Central memory CD8-positive, alpha-beta T cell (primary cell): ENCODE results near the gene ACY1.
"Not testable (repeated sequence)": the region's sequence is repeated elsewhere in the genome, so short reads cannot be mapped to it uniquely, and the experiment has no call there.

Experiments used
- ATAC-seq: fragments of 150-1000 bp; cut with Tn5 transposase; replicated peaks from 2 replicates; pipeline ENCODE4 v1.10.0; 2022; ENCODE audit warnings: mild to moderate bottlenecking, moderate FRiP score, moderate number of reproducible peaks; ENCODE audit not compliant: poor library complexity, severe bottlenecking; ENCODE audit errors: extremely low read depth
- DNase-seq, 2 donors: peaks; one replicate each; pipeline ENCODE4 v3.0.0; 2021; ENCODE audit warnings: low spot score in 2 of 2
- H3K27ac Mint-ChIP-seq: one replicate; pipeline ENCODE4 v1.8.0; 2022; ENCODE audit warnings: low read depth, mild to moderate bottlenecking, moderate library complexity, mixed read lengths
- H3K27me3 Mint-ChIP-seq: one replicate; pipeline ENCODE4 v1.8.0; 2022; ENCODE audit warnings: mixed read lengths
- H3K36me3 Mint-ChIP-seq: one replicate; pipeline ENCODE4 v1.8.0; 2022; ENCODE audit warnings: mild to moderate bottlenecking, moderate library complexity, mixed read lengths; ENCODE audit not compliant: insufficient read depth
- H3K4me1 Mint-ChIP-seq: one replicate; pipeline ENCODE4 v1.8.0; 2022; ENCODE audit warnings: mixed read lengths
- H3K4me3 Mint-ChIP-seq: one replicate; pipeline ENCODE4 v1.8.0; 2022; ENCODE audit warnings: mild to moderate bottlenecking, moderate library complexity, mixed read lengths
- H3K9me3 Mint-ChIP-seq: one replicate; pipeline ENCODE4 v1.8.0; 2022; ENCODE audit warnings: mixed read lengths

ACY1 gene

DNA sequence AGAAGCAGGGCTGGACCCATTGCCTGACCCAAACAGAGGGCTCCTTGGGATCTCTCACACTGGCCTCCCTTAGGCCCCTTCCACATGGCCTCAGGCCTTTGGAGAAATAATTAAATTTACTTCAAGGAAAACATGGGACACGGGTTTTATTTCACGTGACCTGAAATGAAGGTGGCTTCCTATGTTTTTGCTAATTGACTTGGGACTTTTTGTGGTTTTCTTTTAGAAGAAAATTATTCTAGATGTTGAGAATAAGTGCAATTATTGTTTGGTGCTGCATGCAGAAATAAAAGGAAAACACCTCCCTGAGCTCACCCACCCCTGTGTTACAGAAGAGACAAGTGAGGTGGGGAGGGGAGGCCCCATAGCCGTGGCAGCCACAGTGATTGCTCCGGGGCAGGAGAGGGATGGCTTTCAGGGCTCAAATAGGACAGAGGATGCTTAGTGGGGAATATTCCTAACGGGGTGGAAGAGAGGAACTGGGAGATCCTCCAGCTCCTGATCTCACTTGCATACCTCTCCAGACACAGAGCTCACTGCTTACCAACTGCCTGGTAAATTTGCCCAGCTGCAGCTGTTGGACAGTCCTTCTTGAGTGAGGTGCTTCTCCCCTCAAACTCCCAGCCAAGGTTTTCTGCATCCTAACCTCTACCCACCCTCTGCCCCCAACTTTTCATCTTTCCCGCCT is 41.6 kb downstream of the ACY1 start:
- Mint-ChIP-seq H3K27me3 (no peaks in the 10 kb centered on the region), H3K36me3 (no peaks in the 10 kb centered on the region), H3K27ac (no peak overlapping the region), H3K4me3 (no peak overlapping the region), H3K4me1 (no peaks in the 10 kb centered on the region), H3K9me3 (no peaks in the 10 kb centered on the region)
- DNase-seq (no peak), ATAC-seq (no peak)

DNA sequence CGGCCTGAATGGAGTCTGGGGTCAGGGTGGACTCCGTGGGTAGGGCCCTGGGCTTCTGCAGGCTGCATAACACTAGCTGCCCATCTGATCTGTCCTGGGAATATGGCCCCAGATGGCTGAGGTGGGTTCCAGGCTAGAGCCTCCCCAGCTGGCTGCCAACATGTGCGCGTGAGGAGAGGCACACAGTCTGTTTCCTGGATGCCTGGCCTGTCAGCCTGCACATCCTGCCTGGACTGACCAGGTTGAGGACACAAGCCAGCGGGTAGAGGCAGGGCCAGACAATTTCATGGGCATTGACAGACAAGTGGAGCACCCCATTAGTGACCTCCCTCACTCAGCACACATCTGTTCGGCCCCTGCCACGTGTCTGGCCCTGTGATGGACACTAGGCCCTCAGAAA is 42.1 kb downstream of the ACY1 start:
- no peak overlapping the region for H3K4me3 Mint-ChIP-seq
- ATAC-seq (no peak), DNase-seq (no peak)
- H3K27ac Mint-ChIP-seq, result no peak overlapping the region
- no peaks in the 10 kb centered on the region for H3K36me3 Mint-ChIP-seq
- H3K27me3 Mint-ChIP-seq, result no peaks in the 10 kb centered on the region
- H3K9me3 Mint-ChIP-seq, result no peaks in the 10 kb centered on the region
- no peaks in the 10 kb centered on the region for H3K4me1 Mint-ChIP-seq

DNA sequence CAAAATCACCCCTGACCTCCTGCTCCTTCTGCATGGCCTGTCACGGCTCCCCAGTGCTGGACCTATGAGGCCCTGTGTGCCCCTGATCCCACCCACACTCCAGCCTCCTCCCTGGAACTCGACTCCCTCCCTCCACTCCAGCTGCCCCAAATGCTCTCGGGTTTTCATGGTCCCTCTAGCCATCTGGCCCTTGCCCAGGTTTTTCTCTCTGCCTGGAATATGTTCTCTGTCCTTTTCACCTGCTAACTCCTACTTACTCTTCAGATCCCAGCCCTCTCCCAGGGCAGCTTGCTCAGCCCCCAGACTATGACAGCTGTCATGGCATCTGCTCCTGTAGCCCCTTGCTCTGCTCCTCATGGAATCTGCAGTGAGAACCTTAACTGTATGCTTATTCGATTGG is 42.7 kb downstream of the ACY1 start:
- H3K4me3 Mint-ChIP-seq, result no peak overlapping the region
- ATAC-seq, result no peak
- H3K9me3 Mint-ChIP-seq, result no peaks in the 10 kb centered on the region
- no peaks in the 10 kb centered on the region for H3K27me3 Mint-ChIP-seq
- H3K27ac Mint-ChIP-seq, result no peak overlapping the region
- DNase-seq, result no peak
- no peaks in the 10 kb centered on the region for H3K4me1 Mint-ChIP-seq
- no peaks in the 10 kb centered on the region for H3K36me3 Mint-ChIP-seq

DNA sequence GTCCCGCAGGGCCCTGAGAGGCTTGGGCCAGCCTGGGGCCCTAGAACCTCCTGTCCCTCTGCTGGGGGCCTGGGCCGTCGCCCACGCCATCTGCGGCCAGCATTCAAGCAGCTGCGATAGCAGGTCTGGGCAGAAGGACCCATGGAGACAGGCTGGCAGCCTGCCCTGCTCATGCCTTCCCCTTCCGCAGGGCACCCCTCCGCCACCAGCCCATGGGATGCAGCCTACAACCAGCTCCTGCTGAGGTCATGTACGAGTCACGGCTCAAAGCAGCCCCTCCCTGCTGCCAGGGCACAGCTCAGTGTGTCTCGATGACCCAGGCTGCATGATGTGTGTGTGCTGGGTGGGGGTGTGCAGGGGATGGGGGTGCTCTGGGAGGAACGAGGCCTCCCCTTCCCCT is 45.2 kb downstream of the ACY1 start:
- ATAC-seq (no peak), DNase-seq (no peak)
- Mint-ChIP-seq H3K4me1 (no peaks in the 10 kb centered on the region), H3K4me3 (no peak overlapping the region), H3K36me3 (peaks cover 2% of the 10 kb centered on the region), H3K9me3 (no peaks in the 10 kb centered on the region), H3K27ac (no peak overlapping the region), H3K27me3 (no peaks in the 10 kb centered on the region)

DNA sequence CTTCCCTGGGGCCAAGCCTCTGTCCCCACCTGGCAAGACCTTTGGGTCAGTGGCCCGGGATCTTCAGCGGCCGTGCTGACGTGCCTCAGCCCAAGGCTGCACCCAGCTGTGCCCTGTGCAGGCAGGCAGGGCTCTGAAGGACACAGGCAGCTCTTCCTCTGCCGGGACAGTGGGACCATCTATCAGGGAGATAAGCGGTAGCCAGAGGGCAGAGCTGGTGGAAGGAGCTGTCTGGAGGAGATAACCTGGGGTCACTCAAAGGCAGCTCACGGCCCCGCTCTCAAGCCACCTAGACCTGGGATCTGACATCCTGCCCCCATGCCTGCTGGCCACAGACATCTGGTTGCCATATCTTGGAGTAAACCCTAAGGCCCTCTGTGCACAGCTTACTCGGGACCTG is 45.7 kb downstream of the ACY1 start:
- no peaks in the 10 kb centered on the region for H3K9me3 Mint-ChIP-seq
- no peak for DNase-seq

DNA sequence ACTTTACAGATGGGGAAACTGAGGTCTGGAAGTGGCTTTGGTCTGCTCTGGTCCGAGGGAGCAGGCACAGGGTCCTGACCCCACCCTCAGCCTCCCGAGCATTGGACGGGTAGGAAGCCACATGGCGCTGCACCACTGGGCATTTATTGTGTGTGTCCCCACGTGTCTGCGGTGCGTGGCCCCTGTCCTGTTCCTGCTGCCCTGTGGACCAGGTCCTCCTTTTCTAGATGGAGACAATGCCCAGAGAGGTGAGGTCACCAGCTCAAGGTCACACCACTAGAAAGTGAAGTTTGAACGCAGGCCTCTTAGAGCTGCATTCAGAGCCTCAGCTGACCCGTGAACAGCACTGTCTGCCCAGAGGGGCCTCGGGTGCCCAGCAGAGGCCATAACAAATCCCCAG is 46.2 kb downstream of the ACY1 start:
- DNase-seq, result no peak
- H3K9me3 Mint-ChIP-seq, result no peaks in the 10 kb centered on the region
- peak overlapping the region; percentile 36 for H3K27ac Mint-ChIP-seq
- H3K4me3 Mint-ChIP-seq, result no peak overlapping the region
- ATAC-seq, result no peak
- peaks cover 2% of the 10 kb centered on the region for H3K36me3 Mint-ChIP-seq
- no peaks in the 10 kb centered on the region for H3K4me1 Mint-ChIP-seq
- H3K27me3 Mint-ChIP-seq, result no peaks in the 10 kb centered on the region

More for the DNA sequence above, 45.7 kb downstream of the ACY1 start:
- Mint-ChIP-seq H3K4me3 (no peak overlapping the region), H3K27me3 (no peaks in the 10 kb centered on the region), H3K4me1 (no peaks in the 10 kb centered on the region), H3K27ac (no peak overlapping the region), H3K36me3 (peaks cover 2% of the 10 kb centered on the region)
- no peak for ATAC-seq

DNA sequence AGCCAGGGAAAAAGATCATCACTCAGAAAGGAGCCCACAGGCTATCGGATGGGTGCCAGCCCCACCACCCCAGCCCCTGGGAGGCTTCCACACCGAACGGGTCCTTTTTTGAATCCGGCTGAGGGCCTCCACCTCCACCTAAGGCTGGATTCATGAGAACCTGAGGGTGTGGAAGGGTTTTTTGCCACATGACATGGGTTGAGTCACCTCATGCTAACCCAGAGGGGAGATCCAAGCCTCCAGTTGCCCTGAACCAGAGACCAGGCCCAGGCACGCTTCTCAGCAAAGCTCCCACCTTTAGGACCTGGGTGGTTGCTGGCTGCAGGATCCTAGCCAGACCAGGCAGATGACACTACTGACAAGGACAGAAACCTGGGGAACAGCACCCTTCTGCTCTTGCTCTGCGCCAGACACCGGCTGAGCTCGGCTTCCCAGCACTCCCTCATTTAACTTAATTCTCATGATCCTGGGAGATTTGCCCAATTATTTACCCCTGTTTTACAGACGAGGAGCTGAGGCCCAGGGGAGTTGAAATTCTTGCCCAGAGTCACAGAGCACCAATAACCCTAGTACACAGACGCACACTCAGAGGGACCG is 47.5 kb downstream of the ACY1 start:
- Mint-ChIP-seq H3K9me3 (no peaks in the 10 kb centered on the region), H3K27me3 (no peaks in the 10 kb centered on the region), H3K4me1 (no peaks in the 10 kb centered on the region)

DNA sequence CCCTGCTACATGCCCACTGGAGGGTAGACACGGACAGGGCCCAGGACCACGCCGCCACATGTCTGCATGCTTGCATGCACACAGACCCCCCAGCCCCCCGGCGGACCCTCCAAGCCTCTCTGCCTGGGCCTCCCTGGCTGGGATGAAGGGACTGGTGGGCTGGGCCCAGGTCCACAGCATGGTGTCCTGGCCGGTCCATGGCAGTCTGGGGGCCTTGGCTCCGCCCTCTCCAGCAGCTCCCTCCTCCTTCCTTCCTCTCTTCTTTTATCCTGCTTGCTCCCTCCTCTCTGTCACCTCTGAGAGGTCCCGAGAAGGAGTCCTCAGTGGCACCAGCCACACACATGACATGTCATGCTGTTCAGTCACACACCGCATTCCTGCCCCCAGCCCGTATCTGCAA is 48.6 kb downstream of the ACY1 start:
- Mint-ChIP-seq H3K9me3 (no peaks in the 10 kb centered on the region), H3K27me3 (no peaks in the 10 kb centered on the region), H3K4me1 (no peaks in the 10 kb centered on the region), H3K27ac (no peak overlapping the region), H3K36me3 (peaks cover 2% of the 10 kb centered on the region), H3K4me3 (no peak overlapping the region)
- no peak for DNase-seq
- no peak for ATAC-seq

More for the DNA sequence above, 47.5 kb downstream of the ACY1 start:
- DNase-seq (no peak), ATAC-seq (no peak)
- Mint-ChIP-seq H3K27ac (peak overlapping the region; percentile 36), H3K36me3 (peaks cover 2% of the 10 kb centered on the region), H3K4me3 (no peak overlapping the region)

DNA sequence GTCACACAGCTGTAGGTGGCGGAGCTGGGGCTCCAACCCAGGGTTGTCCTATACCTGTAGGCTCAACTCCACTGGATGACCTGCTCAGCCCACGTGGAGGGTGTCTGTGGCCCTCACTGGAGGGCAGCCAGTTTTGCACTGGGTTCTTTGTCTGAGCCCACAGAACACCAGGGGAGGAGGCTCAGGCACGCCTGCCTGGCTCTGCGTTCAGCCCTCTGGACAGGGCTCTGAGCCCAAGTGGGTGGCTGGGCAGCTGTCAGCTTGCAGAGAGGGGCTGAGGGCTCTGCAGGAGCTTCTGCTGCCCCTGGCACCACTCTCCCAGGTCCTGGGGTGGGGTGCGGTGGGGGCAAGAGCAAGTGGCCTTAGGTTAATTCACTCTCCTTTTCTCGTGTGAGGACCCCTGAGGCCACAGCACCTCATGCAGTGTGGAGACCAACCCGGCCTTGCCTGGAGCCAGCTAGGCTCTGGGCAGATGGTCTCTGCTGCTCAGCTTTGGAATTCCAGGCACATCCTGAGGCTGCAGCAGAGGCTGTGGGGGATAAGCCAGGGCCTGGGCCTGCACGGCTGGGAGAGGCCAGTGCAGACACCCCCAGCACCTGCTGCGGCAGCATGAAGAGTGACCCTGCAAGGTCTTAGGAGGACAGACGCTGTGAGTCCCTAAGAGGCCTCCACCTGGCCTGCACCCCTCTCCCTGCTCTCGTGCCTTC is 49.5 kb downstream of the ACY1 start:
- ATAC-seq (no peak), DNase-seq (no peak)
- no peaks in the 10 kb centered on the region for H3K9me3 Mint-ChIP-seq
- H3K36me3 Mint-ChIP-seq, result peaks cover 2% of the 10 kb centered on the region
- no peaks in the 10 kb centered on the region for H3K4me1 Mint-ChIP-seq
- no peaks in the 10 kb centered on the region for H3K27me3 Mint-ChIP-seq
- H3K4me3 Mint-ChIP-seq, result no peak overlapping the region
- no peak overlapping the region for H3K27ac Mint-ChIP-seq

DNA sequence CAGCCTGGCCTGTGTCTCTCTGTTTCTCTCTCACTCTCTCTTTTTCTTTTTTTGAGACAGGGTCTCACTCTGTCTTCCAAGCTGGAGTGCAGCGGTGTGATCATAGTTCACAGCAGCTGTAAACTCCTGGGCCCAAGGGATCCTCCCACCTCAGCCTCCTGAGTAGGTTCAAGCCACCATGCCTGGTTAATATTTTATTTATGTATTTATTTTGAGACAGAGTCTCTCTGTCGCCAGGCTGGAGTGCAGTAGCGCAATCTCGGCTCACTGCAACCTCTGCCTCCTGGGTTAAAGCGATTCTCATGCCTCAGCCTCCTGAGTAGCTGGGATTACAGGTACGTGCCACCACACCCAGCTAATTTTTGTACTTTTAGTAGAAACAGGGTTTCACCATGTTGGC is 50.4 kb downstream of the ACY1 start:
- not testable (repeated sequence) for H3K27ac Mint-ChIP-seq

DNA sequence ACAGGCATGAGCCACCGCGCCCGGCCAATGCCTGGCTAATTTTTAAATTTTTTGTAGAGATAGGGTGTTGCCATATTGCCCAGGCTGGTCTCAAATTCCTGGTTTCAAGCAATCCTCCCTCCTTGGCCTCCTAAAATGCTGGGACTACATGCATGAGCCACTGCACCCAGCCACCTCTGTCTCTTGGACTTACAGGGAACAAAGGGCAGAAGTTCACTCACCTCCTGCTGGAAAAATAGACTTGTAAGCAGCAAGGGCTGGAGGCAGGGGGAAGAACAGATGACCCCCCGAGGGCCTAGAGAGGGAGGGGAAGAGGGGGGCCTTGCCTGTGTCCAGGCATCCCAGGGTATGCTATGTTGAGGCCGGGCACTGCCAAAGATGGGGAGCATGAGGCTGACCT is 50.9 kb downstream of the ACY1 start:
- Mint-ChIP-seq H3K27me3 (no peaks in the 10 kb centered on the region), H3K36me3 (peaks cover 2% of the 10 kb centered on the region), H3K4me3 (no peak overlapping the region), H3K27ac (peak overlapping the region; percentile 38), H3K9me3 (no peaks in the 10 kb centered on the region), H3K4me1 (no peaks in the 10 kb centered on the region)
- no peak for DNase-seq
- no peak for ATAC-seq

More for the DNA sequence above, 50.4 kb downstream of the ACY1 start:
- not testable (repeated sequence) for H3K9me3 Mint-ChIP-seq, H3K36me3 Mint-ChIP-seq, DNase-seq, H3K4me1 Mint-ChIP-seq, ATAC-seq, H3K27me3 Mint-ChIP-seq, H3K4me3 Mint-ChIP-seq

DNA sequence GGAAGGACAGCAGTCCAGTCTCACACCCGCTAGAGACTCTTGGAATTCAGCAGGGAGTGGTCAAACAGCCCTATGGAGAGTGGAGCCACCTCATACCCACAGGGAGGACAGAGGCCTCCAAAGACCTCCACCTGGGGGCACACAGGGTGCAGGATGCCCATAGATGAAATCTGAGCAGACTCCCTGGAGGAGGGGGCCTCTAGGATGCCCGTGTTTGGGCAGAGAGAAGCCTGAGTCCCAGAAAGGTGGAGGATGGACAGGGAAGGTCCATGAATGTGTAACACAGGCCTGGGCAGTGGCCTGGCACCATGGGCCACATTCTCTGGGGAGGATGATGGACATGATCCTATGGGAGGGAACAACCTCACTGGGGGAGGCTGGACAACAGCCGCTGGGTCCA is 51.3 kb downstream of the ACY1 start:
- Mint-ChIP-seq H3K27ac (peak overlapping the region; percentile 38), H3K27me3 (no peaks in the 10 kb centered on the region), H3K4me1 (no peaks in the 10 kb centered on the region), H3K4me3 (no peak overlapping the region), H3K9me3 (no peaks in the 10 kb centered on the region), H3K36me3 (peaks cover 2% of the 10 kb centered on the region)
- DNase-seq (no peak), ATAC-seq (no peak)

DNA sequence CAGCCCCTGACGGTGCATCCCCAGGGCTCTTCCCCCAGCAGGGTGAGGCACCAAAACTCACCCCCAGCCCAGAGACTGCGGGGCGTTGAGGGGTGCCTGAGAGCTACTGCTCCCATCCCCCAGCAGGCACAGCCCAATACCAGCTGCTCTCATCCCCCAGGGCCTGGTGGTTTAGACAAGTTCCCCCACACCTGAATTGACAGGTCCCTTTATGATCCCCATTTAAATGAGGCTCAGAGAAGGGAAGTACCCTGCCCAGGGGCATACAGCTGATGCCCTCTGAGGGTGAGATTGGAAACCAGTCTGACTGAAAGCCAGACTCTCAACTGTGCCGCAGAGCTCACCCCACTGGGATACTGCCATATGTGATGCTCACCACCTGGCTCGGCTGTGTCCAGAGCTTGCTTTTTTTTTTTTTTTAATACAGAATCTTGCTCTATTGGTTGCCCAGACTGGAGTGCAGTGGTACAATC is 52.9 kb downstream of the ACY1 start:
- ATAC-seq, result no peak

More for the DNA sequence above, 52.9 kb downstream of the ACY1 start:
- Mint-ChIP-seq H3K9me3 (no peaks in the 10 kb centered on the region), H3K27me3 (no peaks in the 10 kb centered on the region), H3K27ac (no peak overlapping the region), H3K4me3 (no peak overlapping the region), H3K4me1 (peaks cover 5% of the 10 kb centered on the region), H3K36me3 (peaks cover 4% of the 10 kb centered on the region)
- DNase-seq, result no peak
